Epithelial cell of prostate (primary cell): ENCODE results near the gene CNIH2.

Experiments used
- DNase-seq: peaks from one replicate; pipeline ENCODE4 v3.0.0-alpha.2; 2011; ENCODE audit warnings: low read depth, low spot score
- H3K27ac ChIP-seq: fragments of 450-650 bp; 2 replicates; pipeline ENCODE4 v1.5.1; 2017; ENCODE audit warnings: mild to moderate bottlenecking

The CNIH2 gene

DNA sequence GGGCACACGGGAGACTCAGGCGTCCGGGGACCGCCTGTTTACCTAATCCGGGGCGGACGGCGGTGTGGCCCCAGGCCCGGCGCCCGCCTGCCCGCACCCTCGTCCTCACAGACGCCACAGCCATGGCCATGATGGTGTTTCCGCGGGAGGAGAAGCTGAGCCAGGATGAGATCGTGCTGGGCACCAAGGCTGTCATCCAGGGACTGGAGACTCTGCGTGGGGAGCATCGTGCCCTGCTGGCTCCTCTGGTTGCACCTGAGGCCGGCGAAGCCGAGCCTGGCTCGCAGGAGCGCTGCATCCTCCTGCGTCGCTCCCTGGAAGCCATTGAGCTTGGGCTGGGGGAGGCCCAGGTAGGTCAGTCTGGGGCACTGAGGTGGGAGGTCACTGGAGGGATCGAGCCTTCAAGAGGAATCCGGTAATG is 19.5 kb upstream of the CNIH2 start:
- peak overlapping the region; percentile 72 for H3K27ac ChIP-seq
- DNase-seq = no peak

DNA sequence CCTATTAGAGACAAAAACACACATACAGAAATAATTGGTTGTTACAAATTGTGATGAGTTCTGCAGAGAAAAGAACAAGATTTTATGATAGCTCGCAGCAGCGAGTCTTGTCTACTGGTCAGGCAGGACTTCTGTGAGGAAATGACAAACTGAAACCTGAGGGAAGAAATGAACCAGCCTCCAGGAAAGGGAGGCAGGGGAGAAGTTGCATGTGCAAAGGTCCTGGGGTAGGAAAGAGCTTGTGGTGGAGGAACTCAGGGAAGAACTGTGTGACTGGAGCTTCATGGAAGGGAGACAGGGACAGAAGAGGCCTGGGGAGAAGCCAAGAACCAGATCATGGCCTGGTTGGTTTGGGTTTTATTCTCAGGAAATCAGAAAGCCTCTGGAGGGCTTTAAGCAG is 18.8 kb upstream of the CNIH2 start:
- H3K27ac ChIP-seq = no peak overlapping the region
- DNase-seq = no peak

DNA sequence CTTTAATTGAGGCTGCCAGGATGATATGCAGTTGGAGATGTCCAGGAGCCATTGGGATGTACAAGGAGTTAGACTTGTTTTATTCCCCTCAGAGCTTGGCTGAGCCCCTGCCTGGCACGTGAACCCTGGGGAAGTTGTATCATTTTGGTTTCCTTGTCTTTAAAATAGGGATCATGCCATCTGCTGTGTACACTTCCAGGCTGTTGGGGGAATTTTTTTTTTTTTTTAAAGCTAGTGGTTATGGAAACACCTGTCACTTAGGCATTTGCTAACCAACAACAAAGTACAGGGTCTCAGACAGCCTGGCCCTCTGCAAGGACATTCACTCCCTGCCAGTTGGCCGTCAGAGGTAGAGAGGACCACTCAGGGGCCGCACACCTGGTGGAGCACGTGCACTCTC is 18.0 kb upstream of the CNIH2 start:
- no peak for DNase-seq
- H3K27ac ChIP-seq = no peak overlapping the region

DNA sequence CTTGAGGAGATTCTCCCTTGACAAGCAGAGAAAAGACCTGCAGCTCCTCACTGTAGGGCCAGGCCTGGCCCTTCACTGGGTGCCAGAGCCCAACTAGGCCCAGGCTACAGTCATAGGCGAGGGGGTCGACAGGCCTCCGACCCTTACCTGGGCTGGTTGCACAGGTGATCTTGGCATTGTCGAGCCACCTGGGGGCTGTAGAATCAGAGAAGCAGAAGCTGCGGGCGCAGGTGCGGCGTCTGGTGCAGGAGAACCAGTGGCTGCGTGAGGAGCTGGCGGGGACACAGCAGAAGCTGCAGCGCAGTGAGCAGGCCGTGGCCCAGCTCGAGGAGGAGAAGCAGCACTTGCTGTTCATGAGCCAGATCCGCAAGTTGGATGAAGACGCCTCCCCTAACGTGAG is 16.4 kb upstream of the CNIH2 start:
- DNase-seq = no peak
- H3K27ac ChIP-seq = no peak overlapping the region

DNA sequence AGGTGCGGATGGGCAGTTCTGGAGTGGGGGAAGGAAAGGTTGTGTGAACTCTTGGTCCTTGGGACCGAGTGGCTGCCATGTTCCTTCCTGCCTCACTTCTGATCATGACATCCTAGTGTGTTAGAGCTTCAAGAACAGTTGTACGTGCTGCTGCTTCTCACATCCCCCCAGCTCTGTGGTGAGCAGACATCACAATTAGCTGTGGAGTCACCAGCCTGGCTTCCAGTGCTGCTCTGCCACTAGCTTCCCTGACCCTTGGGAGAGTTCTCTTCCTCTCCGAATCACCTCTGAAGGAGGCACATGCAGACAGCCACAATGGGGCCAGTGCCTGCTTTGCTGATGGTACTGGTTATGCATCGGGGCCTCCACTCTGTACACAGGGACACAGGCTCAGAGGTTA is 15.8 kb upstream of the CNIH2 start:
- H3K27ac ChIP-seq = no peak overlapping the region

DNA sequence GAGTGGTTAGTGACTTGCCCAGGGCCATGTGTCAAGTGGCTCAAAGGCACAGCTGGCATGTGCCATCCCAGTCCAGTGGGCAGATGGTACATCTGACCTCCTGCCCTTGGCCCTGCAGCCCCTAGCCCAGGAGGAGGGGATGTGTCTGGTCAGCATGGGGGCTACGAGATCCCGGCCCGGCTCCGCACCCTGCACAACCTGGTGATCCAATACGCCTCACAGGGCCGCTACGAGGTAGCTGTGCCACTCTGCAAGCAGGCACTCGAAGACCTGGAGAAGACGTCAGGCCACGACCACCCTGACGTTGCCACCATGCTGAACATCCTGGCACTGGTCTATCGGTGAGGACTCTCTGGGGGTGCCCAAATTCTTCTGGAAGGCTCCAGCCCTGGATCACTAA is 15.3 kb upstream of the CNIH2 start:
- no peak for DNase-seq
- no peak overlapping the region for H3K27ac ChIP-seq

More for the DNA sequence above, 15.8 kb upstream of the CNIH2 start:
- no peak for DNase-seq

DNA sequence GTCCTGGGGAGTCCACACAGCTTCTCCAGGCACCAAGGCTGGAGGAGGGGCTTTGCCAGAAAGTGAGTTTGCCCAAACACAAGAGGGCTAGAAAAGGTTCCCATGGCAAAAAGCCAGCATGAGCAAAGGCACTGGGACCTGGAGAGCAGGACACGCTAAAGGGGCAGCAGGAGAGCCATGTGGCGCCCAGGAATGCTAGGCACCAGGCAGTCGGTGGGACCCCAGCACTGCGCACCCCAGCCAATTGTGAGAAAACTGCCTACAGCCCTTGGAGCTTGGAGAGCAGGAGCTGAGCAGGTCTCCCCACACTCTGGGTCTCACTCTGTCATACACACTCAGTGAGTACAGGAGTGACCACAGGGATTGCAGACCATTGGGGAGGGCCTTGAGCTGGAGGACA is 14.7 kb upstream of the CNIH2 start:
- DNase-seq = no peak

DNA sequence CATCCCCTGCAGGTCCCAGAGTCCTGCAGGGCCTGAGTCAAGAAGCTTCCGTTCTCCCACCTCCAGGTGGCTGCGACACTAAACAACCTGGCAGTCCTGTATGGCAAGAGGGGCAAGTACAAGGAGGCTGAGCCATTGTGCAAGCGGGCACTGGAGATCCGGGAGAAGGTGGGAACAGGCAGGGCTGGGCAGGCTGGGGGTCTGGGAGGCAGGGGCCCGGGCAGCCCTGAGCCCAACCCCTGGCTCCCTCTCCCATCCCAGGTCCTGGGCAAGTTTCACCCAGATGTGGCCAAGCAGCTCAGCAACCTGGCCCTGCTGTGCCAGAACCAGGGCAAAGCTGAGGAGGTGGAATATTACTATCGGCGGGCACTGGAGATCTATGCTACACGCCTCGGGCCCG is 14.2 kb upstream of the CNIH2 start:
- no peak for DNase-seq
- no peak overlapping the region for H3K27ac ChIP-seq

More for the DNA sequence above, 14.7 kb upstream of the CNIH2 start:
- no peak overlapping the region for H3K27ac ChIP-seq

DNA sequence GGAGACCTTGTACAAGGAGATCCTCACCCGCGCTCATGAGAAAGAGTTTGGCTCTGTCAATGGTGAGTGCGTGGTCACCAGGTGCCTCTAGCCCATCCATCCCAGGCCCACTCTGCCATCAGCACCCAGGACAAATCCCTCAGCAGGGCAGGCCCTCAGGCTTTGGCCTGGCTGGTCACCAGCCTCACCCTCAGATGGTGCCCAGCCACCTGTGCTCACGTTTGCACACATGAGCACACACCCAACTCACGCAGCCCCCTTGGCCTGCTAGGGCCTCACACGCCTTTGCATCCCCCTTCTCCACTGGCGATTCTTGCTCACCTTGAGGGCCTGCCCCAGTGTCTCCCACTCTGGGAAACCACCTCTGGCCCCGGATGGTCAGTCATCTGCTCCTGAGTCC is 13.6 kb upstream of the CNIH2 start:
- H3K27ac ChIP-seq = no peak overlapping the region
- DNase-seq = no peak

DNA sequence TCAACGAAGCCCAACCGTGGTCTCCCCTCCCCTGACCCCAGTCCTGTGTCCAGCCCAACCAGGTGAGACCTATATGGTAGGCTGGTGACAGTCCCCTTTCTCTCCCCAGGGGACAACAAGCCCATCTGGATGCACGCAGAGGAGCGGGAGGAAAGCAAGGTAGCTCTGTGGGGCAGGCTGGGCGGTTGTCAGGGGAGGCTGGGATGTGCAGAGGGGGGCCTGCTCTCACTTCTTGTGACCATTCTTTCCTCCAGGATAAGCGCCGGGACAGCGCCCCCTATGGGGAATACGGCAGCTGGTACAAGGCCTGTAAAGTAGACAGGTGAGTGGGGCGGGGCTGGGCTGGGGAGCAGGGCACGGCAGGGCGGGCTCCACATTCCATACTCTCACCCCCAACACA is 13.1 kb upstream of the CNIH2 start:
- H3K27ac ChIP-seq = no peak overlapping the region
- no peak for DNase-seq

DNA sequence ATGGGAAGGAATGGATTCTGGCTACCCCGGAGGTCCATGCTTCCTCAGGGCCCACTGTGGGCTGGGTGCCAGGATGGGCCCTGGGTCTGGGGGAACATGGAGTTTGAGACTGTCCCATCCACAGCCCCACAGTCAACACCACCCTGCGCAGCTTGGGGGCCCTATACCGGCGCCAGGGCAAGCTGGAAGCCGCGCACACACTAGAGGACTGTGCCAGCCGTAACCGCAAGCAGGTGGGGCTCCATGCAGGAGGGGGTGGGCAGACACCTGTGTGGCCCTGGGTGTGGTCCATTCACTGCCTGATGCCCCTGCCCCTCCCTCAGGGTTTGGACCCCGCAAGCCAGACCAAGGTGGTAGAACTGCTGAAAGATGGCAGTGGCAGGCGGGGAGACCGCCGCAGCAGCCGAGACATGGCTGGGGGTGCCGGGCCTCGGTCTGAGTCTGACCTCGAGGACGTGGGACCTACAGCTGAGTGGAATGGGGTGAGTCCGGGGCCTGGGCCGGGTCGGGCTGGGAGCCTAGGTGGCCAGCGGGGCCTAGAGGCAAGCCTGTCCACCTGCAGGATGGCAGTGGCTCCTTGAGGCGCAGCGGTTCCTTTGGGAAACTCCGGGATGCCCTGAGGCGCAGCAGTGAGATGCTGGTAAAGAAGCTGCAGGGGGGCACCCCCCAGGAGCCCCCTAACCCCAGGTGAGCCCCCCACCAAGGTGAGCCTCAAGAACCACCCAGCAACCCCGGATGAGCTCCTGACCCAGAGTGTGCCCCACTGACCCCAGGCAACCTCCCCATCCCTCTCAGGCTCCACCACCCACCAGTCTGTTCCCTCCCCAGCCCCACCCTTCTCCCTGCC is 12.2 kb upstream of the CNIH2 start:
- DNase-seq = no peak
- no peak overlapping the region for H3K27ac ChIP-seq

DNA sequence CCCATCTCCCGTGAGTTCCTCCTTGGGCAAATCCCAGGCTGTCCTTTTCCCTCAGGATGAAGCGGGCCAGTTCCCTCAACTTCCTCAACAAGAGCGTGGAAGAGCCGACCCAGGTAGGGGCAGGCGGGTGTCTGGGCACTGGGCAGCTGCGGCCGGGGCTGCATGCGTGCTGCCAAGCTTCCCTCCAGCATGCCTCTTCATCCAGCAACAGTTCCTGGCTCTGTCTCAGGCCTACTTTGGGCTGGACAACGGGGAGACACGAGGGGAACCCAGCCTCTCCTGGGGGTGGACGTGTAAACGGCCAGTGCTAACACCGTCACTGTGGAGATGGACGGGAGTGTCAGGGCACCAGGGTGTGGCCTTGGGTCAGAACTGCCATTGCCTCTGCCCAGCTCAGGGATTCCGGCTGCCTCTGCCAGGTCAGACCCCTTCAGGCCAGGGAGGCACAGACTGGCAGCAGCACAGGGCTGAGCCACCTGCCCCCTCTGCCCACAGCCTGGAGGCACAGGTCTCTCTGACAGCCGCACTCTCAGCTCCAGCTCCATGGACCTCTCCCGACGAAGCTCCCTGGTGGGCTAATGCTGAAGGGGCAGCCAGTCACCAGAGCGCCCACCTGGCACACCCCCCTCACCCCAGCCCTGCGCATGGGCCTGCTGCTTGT is 11.5 kb upstream of the CNIH2 start:
- DNase-seq = no peak
- no peak overlapping the region for H3K27ac ChIP-seq

DNA sequence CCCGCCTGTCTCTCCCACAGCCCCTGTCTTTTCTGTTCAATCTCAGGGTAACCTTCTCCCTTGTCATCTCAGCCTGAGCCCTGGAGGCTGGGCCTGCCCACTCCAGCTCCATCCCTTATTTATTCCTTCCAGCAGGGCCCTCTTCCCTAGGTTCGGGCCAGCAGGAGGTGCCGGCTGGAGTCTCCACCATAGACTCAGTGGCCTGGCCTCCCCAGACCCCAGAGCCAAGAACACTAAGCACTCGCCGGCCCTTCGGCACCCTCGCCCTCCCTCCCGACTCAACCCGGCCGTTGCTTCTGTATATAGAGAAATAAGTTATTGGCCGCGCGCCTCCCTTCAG is 11.0 kb upstream of the CNIH2 start:
- DNase-seq = no peak
- peak overlapping the region; percentile 75 for H3K27ac ChIP-seq

DNA sequence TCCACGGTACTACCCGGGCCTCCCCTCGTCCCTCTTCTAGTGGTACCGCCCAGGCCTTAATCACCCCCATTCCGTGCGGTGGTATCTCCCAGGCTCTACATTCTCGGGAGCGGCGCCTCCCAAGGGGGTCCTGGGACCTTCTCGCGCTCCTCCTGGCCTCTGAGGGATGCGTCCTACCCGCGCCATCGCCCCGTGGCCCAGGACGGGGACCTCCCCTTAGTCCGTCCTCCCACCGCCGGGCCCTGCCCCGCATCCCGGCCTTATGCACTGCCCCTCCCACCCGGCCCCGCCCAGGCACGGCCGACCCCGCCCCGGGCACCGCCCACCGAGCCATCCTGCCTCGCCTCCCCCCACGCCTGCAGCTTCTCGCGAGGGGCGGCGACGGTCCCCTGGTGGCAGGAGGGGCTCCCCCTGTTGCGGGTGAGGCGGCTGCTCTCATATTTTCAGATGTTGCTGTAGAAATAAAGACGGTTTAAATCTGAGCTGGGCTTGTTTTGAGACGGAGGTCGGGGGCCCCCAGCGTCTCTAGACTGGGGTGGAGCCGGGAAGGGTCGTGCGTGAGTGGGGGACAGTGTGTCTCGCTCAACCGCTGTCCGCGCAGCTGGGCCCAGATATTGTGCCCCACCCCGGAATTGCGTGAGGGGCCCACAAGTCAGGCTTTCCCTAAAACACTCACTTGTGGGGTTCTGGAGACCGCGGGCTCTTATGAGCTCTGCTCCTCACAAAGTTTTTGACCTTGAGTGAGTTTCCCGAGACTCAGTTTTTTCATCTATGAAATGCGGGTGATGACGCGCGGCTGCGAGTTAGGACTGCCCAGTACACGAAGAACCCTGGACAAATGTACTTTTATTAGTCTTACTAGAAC is 10.4 kb upstream of the CNIH2 start:
- peak overlapping the region; percentile 75 for H3K27ac ChIP-seq
- DNase-seq = no peak

DNA sequence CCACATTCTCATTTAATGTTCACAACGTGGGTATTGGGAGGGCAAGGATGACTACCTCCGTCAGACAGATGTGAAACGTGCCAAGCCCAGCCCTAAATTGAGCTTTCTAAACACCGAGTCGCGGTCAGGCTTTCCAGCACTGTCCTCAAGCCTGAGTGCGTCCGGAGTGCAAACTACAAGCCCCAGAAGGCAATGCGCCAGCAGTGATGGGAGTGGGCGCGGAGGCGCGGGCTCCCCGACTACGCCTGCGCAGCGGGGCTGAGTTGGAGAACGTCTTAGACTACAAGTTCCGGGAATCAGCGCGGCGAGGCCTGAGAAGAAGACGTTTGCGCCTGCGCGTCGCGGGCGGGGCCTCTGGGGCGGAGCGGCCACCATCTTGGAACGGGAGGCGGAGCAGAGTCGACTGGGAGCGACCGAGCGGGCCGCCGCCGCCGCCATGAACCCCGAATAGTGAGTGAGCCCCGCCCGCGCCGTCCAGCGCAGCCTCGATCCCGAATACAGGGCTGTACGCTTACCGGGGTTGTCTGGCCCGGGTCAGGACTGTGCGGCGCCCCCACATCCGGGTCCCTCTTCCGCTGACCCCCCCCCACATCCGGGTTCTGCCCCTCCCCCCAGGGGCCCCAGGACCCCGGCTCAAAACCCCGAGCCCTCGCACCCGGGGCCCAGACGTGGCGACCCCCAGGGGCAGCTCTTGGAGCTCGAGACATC is 9.6 kb upstream of the CNIH2 start, which contains the start of gene RAB1B:
TSS of gene RAB1B (plus strand) at position 396 of the 708 bp plus-strand sequence. CDS start at position 437, 41 bp downstream.
- H3K27ac ChIP-seq = peak within 1 kb of the TSS; percentile 75
- peak; percentile 93 for DNase-seq

DNA sequence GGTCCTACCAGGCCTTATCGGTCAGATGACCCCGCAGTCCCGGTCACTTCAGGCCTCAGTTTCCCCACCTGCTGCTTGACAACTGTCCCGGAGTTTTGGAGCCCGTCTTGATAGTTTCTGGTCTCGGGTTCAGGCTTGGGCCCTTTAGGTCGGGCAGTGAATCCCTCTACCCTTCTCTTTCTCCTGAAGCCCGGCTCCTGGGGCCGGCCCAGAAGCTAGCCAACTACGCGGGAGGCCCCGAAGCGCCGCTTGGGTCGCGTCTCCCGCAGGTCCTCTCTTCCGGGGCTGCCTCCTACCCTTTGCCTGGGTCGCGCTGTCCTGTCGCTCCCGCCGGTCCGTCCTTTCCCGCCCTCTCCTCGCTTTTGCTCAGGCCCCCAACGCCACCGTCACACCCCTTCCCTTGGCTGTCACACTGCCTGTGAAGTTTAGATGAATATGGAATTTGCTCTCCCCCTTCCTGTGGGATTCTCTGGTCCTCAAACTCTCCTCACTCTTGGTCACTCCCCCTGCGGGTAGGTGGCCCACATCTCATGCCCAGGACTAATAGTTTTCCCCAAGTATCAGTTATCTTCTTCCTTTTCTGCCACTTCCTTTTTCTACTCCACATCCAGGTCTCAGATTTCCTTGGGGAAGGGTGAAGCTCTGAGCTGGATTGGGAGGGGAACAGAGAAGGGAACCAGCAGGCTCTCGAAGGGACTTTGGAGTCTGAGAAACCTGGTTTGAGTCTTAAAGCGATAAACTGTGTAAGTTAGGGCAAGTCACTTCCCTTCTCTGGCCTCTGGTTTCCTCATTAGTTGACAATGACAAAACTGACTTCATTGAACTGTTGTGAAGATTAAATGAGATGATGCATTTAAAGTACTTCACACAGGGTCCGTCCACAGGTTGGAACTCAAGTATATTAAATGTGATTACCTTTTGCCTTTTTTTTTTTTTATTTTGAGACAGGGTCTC is 8.7 kb upstream of the CNIH2 start:
- no peak for DNase-seq

DNA sequence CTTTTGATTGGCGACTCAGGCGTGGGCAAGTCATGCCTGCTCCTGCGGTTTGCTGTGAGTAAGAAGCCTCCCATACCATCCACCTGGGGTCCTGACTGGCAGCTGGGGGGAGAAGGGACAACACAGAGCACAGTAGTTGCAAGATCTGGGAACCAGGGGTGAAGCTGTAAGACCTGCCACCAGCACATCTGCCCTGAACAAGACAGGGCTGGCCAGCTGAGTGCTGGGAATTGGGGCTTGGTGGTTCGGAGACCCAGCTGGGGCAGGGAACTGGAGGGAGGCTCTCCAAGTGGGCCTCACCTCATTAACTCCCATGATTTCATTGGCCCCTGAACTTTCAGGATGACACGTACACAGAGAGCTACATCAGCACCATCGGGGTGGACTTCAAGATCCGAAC is 6.2 kb upstream of the CNIH2 start:
- no peak for DNase-seq
- no peak overlapping the region for H3K27ac ChIP-seq

More for the DNA sequence above, 8.7 kb upstream of the CNIH2 start:
- H3K27ac ChIP-seq = peak overlapping the region; percentile 75

DNA sequence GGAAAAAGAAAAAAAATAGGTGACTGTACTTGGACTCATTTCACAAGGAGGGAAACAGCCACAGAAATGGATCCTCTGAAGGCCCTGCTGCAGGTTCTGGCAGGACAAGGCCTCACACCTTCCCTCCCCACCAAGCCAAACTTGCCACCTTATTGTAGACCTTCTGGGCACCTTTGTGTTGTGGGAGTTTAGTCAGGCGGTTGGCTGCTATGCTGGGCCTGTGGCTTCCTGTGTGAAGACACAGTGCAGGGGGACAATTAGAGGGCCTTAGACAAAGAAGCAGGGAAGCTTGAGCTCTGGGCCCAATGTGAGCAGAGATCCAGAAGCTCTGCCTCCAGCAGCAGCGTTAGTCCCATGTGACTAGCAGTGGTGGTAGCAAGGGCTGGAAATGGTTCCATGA is 5.4 kb upstream of the CNIH2 start:
- H3K27ac ChIP-seq = no peak overlapping the region
- DNase-seq = no peak

DNA sequence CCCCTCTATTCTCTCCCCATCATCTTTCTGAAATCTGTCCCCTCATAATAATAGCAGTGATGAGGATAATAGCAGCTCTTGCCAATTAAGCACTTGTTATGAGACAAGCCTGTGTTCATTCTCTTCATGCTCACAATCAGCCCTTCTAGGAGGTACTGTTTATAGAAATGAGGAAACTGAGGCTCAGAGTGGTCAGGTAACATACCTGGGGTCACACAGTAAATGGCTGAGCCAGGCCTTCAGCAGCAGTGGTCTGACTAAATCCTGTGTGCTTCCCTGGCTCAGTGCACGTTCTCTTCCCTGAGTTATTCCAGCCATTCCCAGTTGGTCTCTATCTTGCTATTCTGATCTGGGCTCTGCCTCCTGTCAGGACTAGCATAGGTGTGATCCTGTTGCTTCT is 3.8 kb upstream of the CNIH2 start:
- no peak for DNase-seq
- no peak overlapping the region for H3K27ac ChIP-seq
